Erythroblast (primary cell): ENCODE data around the gene NCBP1.

ENCODE experiments used
- GATA1 ChIP-seq: IDR thresholded peaks from 2 replicates; pipeline ENCODE4 v1.6.1; 2011; ENCODE audit warnings: low read depth, mild to moderate bottlenecking, control low read depth, low read length, moderate library complexity
- POLR2A ChIP-seq: IDR thresholded peaks from 2 replicates; pipeline ENCODE4 v1.6.1; 2011; ENCODE audit warnings: mild to moderate bottlenecking, low read length

- TF ChIP-seq POLR2A (no peak), GATA1 (no peak)
Measured at GRCh38 chr9:97710356-97711222, 77.0 kb downstream of the NCBP1 start.
